HG03520 (cell line): ENCODE data around the gene DERL3.

Experiments used
- ATAC-seq: cut with Tn5 transposase; IDR thresholded peaks from one replicate; pipeline ENCODE4 v1.9.1; 2021; ENCODE audit warnings: mild to moderate bottlenecking, moderate library complexity; ENCODE audit not compliant: unreplicated experiment

Gene DERL3

DNA sequence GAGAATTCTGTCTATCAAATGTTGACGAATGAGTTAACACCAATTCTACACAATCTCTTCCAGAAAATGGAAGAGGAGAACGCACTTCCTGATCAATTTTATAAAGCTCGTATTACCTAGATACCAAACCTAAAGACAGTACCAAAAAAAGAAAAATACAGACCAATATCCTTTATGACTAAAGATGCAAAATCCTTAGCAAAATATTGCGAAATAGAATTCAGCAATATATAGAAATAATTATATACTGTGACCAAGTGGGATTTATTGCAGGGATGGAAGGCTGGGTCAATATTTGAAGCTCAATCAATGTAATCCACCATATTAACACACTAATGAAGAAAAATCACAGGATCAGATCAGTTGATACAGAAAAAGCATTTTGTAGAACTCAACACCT lies 26.4 kb downstream of the DERL3 start:
- no peak for ATAC-seq

DNA sequence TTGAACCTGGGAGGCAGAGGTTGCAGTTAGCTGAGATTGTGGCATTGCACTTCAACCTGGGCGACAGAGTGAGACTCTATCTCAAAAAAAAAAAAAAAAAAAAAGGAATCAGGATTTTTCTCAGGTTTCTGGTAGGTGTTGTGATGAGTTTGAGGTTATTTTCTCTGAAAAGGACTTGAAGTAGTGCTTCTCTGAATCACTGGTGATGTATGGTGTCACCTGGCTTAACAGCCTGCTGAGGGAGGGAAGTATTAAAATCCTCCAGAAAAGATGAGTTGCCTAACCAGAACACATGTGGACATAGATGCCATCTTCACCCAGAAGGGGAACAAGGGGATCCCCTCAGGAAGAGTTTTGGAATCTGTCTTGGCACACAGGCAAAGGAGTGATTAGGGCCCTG lies 32.0 kb downstream of the DERL3 start:
- ATAC-seq = no peak

- no peak for ATAC-seq
Measured at GRCh38 chr22:23804781-23805291, 34.0 kb downstream of the DERL3 start.

DNA sequence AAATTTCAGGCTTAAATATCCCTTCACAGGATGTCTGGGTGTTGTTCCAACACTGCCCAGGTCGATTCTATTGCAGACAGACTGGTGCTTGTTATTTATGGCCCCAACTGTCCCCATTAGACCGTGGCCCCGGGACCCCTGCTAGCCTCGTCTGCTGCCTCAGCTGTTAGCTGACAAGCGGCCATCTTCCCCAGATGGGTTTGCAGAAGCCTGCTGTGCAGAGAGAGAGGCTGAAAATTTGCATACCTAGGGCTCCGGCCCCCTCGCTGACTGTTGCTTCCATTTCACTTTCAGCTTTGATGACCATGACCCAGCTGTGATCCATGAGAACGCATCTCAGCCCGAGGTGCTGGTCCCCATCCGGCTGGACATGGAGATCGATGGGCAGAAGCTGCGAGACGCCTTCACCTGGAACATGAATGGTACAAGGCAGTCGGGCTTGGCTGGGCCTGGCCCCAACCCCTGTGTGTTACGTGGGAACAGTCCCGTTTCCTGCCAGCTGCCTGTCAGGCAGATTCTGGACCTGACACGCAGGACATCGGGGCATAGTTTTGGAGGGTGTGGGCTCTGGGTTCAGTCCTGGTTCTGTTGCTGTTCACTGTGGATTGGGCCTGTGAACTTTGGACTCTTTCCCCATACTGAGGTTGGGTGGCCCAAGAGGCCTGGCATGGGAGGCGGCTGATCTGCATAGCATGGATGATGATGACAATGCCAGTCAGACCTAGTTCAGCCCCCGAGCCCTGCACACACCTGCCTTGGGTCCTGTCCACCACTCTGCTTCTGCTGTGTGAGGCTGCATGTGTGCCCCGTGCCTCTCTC lies 35.6 kb downstream of the DERL3 start:
- ATAC-seq = no peak

GRCh38 chr22:23801886-23802377 lies 36.9 kb downstream of the DERL3 start:
- no peak for ATAC-seq

DNA sequence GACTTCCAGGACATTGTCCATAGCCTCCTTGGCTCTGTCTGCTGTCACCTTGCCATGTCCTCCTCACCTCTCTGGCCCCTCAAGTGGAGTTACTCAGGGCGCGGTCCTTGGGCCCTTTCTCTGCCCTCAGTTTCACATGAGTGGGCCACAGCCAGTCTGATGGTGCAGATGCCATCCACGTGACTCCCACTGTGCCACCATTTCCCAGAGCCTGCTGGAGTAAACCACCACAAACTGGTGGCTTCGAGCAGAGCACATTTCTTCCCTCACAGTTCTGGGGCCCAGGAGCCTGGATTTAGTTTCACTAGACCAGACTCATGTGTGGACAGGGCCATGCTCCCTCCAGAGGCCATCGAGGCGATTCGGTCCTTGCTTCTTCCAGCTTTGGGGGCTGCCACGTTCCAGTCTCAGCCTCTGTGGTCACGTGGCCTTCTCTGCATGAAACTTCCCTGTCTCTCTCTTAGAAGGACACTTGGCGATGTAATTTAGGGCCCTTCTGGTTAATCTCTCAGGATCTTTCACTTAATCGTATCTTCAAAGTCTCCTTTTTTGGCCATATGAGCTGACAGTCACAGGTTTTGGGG lies 37.5 kb downstream of the DERL3 start:
- ATAC-seq = no peak

GRCh38 chr22:23800297-23801237 lies 38.2 kb downstream of the DERL3 start:
- peak; percentile 36 for ATAC-seq

DNA sequence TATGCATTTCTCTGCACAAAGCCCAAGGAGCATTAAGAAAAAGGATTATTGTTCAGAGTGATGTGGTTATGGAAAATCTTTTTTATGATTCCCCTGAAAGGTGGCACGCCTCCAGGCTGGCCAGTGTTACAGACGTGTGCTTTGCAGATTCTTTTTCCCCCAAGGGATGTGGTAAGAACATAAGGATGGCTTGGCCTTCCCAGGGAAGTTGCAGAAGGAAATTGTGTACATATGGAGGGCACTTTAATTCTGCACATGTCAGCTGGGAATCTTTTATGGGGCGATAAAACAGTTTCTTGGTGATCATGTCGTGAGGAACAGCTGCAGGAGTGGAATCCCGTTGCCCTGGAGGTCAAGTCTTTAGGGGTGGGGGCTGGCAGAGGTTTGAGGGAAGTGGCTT lies 42.3 kb downstream of the DERL3 start:
- ATAC-seq = no peak

DNA sequence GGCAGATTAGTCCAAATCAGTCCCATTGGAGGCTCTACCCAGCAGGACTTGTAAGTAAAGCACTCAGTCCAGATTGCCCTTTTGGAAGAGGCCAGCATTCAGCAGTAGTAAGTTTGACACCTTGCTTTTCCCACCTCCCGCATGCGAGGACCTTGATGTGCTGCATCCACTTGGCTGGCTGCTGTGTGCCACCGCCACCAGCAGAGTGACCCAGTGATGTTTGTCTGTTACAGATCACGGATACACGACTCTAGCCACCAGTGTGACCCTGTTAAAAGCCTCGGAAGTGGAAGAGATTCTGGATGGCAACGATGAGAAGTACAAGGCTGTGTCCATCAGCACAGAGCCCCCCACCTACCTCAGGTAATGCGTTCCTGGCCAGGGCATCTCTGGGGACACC lies 45.5 kb downstream of the DERL3 start:
- ATAC-seq = no peak

- no peak for ATAC-seq
Measured at GRCh38 chr22:23791738-23792645, 46.8 kb downstream of the DERL3 start.

DNA sequence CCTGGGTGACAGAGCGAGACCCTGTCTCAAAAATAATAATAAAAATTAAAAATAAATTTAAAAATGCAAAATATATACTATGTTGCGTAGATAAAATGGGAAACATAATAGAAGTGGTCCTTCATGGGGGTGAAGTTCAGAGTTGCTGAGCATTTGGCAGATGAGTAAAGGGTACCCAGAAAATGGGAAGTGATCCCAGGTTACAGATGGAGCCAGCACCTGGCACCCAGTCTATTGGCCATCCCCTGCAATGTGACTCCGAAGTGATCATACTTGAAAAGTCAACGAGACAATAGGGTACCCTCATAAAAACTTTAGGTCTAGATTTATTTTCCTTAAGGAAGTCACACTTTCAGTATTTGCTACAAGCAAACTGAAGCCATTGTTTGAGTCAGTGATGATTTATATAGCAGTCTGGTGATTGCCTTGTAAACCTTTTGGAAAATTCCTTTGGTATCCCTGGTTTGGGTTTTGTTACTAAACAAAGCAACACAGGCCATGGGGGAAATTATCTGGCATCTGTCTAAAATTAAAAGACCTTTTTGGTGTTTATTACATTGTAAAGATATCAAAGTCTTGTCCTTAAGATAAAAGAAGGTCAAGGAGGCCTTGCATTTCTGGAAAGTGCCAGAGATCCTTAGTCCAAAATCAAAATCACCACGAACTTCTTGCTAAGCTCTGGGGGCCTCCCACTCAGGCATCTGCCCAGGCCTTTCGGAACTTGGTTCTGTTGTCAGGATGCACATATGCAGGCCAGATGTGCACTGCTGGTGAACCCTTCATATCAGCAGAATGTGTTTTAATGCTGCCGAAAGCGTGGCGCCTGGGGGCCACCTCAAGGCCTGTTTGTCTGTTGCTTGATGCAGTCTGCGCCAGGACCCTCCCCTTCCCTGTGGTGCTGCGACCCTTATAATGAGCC lies 47.7 kb downstream of the DERL3 start:
- ATAC-seq = no peak

DNA sequence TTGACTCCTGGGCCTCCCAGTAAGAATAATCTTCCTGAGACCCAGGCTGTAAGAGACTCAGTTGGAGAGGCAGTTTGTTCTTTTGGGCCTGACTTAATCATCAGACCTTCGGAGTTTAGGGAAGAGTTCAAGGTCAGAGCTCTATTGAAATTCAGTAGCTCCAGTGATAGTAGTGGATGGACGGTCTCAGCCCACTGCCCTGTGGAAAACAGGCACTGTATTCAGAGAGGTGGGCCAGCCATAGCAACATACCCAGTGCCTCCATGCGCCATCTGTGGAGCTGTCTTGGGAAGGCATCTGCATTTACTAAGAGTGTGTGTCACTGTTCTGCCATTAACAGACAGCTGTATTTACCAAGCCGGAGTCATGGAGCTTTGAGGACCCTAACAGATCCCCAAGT lies 49.2 kb downstream of the DERL3 start:
- no peak for ATAC-seq

GRCh38 chr22:23789121-23789520 lies 49.7 kb downstream of the DERL3 start:
- ATAC-seq = no peak

DNA sequence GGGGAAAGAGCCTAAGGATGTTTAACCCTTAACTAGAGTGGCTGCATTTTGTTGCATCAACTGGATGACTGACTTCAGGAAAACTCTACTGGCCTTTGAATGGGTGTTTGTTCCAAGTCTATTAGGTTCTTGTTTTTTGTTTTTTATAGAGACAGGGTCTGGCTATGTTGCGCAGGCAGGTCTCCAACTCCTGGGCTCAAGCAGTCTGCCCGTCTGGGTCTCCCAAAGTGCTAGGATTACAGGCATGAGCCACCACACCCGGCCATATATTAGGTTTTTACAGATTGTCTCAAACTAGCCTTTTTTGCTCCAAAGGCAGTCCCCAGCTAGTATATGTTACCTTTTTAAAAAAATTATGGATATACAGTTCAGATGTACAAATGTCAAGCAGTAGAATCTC lies 50.9 kb downstream of the DERL3 start:
- ATAC-seq = no peak

GRCh38 chr22:23787600-23787896 lies 51.3 kb downstream of the DERL3 start:
- ATAC-seq = peak; percentile 24

DNA sequence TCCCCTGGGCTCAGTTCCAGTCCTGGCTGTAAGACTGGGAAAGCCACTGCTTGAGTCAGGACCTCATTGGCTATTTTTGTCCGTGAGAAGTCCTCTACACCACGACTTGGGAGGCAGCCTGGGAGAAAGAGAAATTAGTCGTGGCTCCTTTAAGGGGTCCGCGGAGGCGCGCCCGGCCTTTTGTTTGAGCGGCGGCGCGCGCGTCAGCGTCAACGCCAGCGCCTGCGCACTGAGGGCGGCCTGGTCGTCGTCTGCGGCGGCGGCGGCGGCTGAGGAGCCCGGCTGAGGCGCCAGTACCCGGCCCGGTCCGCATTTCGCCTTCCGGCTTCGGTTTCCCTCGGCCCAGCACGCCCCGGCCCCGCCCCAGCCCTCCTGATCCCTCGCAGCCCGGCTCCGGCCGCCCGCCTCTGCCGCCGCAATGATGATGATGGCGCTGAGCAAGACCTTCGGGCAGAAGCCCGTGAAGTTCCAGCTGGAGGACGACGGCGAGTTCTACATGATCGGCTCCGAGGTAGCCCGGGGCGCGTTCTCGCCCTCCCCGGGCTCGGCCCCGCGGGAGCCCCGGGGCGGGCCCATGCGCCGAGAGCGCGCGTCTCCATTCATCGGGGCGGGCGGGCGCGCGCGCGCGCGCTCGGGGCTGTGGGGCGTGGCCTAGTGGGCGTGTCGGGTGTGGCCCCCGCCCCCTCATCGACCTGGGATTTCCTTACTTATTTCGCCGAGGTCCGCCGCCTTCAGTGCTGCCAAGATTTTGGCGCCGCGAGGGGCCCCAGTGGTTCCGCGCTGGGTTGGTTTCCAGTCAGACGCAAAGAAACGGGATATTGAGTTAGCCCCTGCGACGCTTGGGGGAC lies 51.8 kb downstream of the DERL3 start, which contains the start of gene SMARCB1:
TSS of gene SMARCB1 (plus strand) at position 215 of the 848 bp plus-strand sequence. CDS start at position 419, 204 bp downstream.
- peak; percentile 56 for ATAC-seq

- ATAC-seq = no peak
Measured at GRCh38 chr22:23786261-23786710, 52.5 kb downstream of the DERL3 start.
